OCI-LY7 (cell line): Measurements from ENCODE around the gene AP1G2. TPM values are rescaled to one million over a fixed set of nuclear protein-coding genes. Genes with fewer than 3 reads are reported as not detected.

ENCODE experiments used
- BruUV-seq: library from RNA; stranded (reverse); fragments of 400-500 nt; replicated peaks from 2 replicates; lab custom pipeline; 2021; lab: Mats Ljungman, UMichigan
- CTCF ChIA-PET: fragments of 300-600 bp; sonication (Branson Sonifier 250); formaldehyde crosslinking; loops from one replicate; lab custom pipeline; 2022; ENCODE audit warnings: antibody characterized with exemption; ENCODE audit not compliant: unreplicated experiment; lab: Charles Lee
- POLR2A ChIA-PET: fragments of 300-600 bp; sonication (Branson Sonifier 250); formaldehyde crosslinking; loops from one replicate; lab custom pipeline; 2022; ENCODE audit warnings: antibody characterized with exemption; lab: Charles Lee
- DNase-seq: peaks from one replicate; pipeline ENCODE4 v3.0.0-alpha.2; 2015; ENCODE audit warnings: low spot score
- H2AFZ ChIP-seq: fragments of 200-600 bp; sonication (generic), shearing (Covaris generic); 2 replicates; pipeline ENCODE4 v1.6.1; 2014; ENCODE audit warnings: mild to moderate bottlenecking, antibody characterized with exemption, low read length, moderate library complexity
- H3K27ac ChIP-seq: fragments of 200-600 bp; sonication (generic); 2 replicates; pipeline ENCODE4 v1.5.1; 2014; ENCODE audit warnings: mixed run types, low read depth, mild to moderate bottlenecking, moderate library complexity, low read length, inconsistent platforms; ENCODE audit not compliant: poor library complexity, severe bottlenecking
- H3K36me3 ChIP-seq: fragments of 200-600 bp; sonication (generic); 2 replicates; pipeline ENCODE4 v1.6.1; 2014; ENCODE audit warnings: mild to moderate bottlenecking, antibody characterized with exemption, low read length, moderate library complexity, mixed read lengths; ENCODE audit not compliant: insufficient read depth
- H3K4me1 ChIP-seq: fragments of 200-600 bp; sonication (generic); 2 replicates; pipeline ENCODE4 v1.5.1; 2014; ENCODE audit warnings: mild to moderate bottlenecking, low read length; ENCODE audit not compliant: insufficient read depth, poor library complexity, severe bottlenecking
- H3K4me2 ChIP-seq: fragments of 200-600 bp; sonication (generic); 2 replicates; pipeline ENCODE4 v1.6.1; 2014; ENCODE audit warnings: mild to moderate bottlenecking, low read length
- H3K4me3 ChIP-seq: fragments of 200-600 bp; sonication (generic); 2 replicates; pipeline ENCODE4 v1.5.1; 2014; ENCODE audit warnings: mild to moderate bottlenecking, low read depth, low read length; ENCODE audit not compliant: poor library complexity, severe bottlenecking
- H3K79me2 ChIP-seq: fragments of 200-600 bp; sonication (generic); 2 replicates; pipeline ENCODE4 v1.6.1; 2016; ENCODE audit warnings: low read depth, mild to moderate bottlenecking, low read length, moderate library complexity, mixed read lengths; ENCODE audit not compliant: insufficient read depth
- H3K9me2 ChIP-seq: fragments of 200-600 bp; sonication (generic); 2 replicates; pipeline ENCODE4 v1.6.1; 2016; ENCODE audit warnings: mild to moderate bottlenecking, low read length, mixed read lengths; ENCODE audit not compliant: insufficient read depth
- H3K9me3 ChIP-seq: fragments of 200-600 bp; sonication (generic); 2 replicates; pipeline ENCODE4 v1.6.1; 2014; ENCODE audit warnings: mild to moderate bottlenecking, mixed run types, low read length, mixed read lengths
- H4K20me1 ChIP-seq: fragments of 200-600 bp; sonication (generic); 2 replicates; pipeline ENCODE4 v1.6.1; 2014; ENCODE audit warnings: mild to moderate bottlenecking, antibody characterized with exemption, low read length, moderate library complexity, mixed read lengths; ENCODE audit not compliant: insufficient read depth
- CTCF ChIP-seq: fragments of 200-600 bp; sonication (generic); conservative IDR thresholded peaks from 2 replicates; pipeline ENCODE4 v1.5.1; 2014; ENCODE audit warnings: mild to moderate bottlenecking, antibody characterized with exemption, low read length, moderate library complexity, mixed read lengths
- EZH2phosphoT487 ChIP-seq: fragments of 200-600 bp; sonication (generic); IDR thresholded peaks from 2 replicates; pipeline ENCODE4 v1.6.1; 2018; ENCODE audit warnings: low read depth, borderline replicate concordance, mild to moderate bottlenecking, mixed run types, antibody characterized with exemption, low read length, moderate library complexity, mixed read lengths
- intact Hi-C: fragments of 100-400 bp; cut with micrococcal nuclease; formaldehyde crosslinking; loops from one replicate; pipeline ENCODE4 v1.10.0; 2022; ENCODE audit not compliant: unreplicated experiment
- total RNA-seq, 2 experiments: library from RNA; depleted of rRNA in 1 of 2; stranded (reverse); fragments of >200 nt in 1 of 2; shearing (Covaris generic) in 1 of 2; gene quantifications; 2 replicates each; pipeline ENCODE4 v1.2.3, GENCODE V29; 2014 to 2022

Gene AP1G2
- total RNA-seq, 2 experiments from 2014 or later = 129 to 209 TPM

GRCh38 chr14:23521785-23522640 lies 45.6 kb downstream of the AP1G2 start:
- POLR2A ChIA-PET = interaction anchor here (0.5 kb wide), 1 partner anchor 13 kb away, joined by 3 read pairs; no protein-coding TSS in a partner anchor
- intact Hi-C loops = no loop called here
- H3K9me3 ChIP-seq = no peaks in the 10 kb centered on the region
- no peaks in the 10 kb centered on the region for H3K9me2 ChIP-seq
- H3K36me3 ChIP-seq = no peaks in the 10 kb centered on the region
- H4K20me1 ChIP-seq = no peaks in the 10 kb centered on the region
- H3K4me3 ChIP-seq = no peak overlapping the region
- BruUV-seq = no TSS peak
- TF ChIP-seq CTCF (no peak), EZH2phosphoT487 (no peak)
- H2AFZ ChIP-seq = no peak overlapping the region
- H3K4me1 ChIP-seq = no peaks in the 10 kb centered on the region
- CTCF ChIA-PET = no interaction called here
- H3K27ac ChIP-seq = no peak overlapping the region
- H3K4me2 ChIP-seq = no peak overlapping the region
- H3K79me2 ChIP-seq = no peaks in the 10 kb centered on the region
- DNase-seq = no peak

- no peak for DNase-seq
- POLR2A ChIA-PET = interaction anchor here (0.6 kb wide), 1 partner anchor 145 kb away, joined by 9 read pairs; no protein-coding TSS in a partner anchor
Measured at GRCh38 chr14:23520899-23521533, 46.6 kb downstream of the AP1G2 start.

More at GRCh38 chr14:23520899-23521533, 46.6 kb downstream of the AP1G2 start:
- Histone ChIP-seq H3K4me2 (no peak overlapping the region), H3K27ac (no peak overlapping the region), H3K79me2 (no peaks in the 10 kb centered on the region), H4K20me1 (no peaks in the 10 kb centered on the region), H3K4me1 (no peaks in the 10 kb centered on the region), H3K9me3 (no peaks in the 10 kb centered on the region), H2AFZ (no peak overlapping the region), H3K4me3 (no peak overlapping the region), H3K9me2 (no peaks in the 10 kb centered on the region), H3K36me3 (no peaks in the 10 kb centered on the region)
- TF ChIP-seq CTCF (no peak), EZH2phosphoT487 (no peak)
- intact Hi-C loops = no loop called here
- CTCF ChIA-PET = interaction anchor here (0.6 kb wide), 1 partner anchor 33 kb away, joined by 3 read pairs; no protein-coding TSS in a partner anchor
- no TSS peak for BruUV-seq
